KBM-7 (cell line): ENCODE measurements around the gene ZBTB34.
A peak's percentile ranks its signal among the peaks of the same experiment; 100 is the strongest.

ENCODE experiments used
- DNase-seq: peaks from one replicate; pipeline ENCODE4 v3.0.0-alpha.2; 2015
- in situ Hi-C: fragments of 300-500 bp; cut with MboI; formaldehyde crosslinking; loops from 2 replicates; pipeline ENCODE4 v1.14.3; 2020; ENCODE audit warnings: low sequenced_read_pairs, low pct_unique_long_range_greater_than_20kb, mixed read lengths

The ZBTB34 gene

GRCh38 chr9:126869368-126869767, 8.9 kb downstream of the ZBTB34 start:
- in situ Hi-C loops: no loop called here

GRCh38 chr9:126872516-126872915, 12.1 kb downstream of the ZBTB34 start:
- DNase-seq: no peak
- in situ Hi-C loops: no loop called here

More at GRCh38 chr9:126869368-126869767, 8.9 kb downstream of the ZBTB34 start:
- no peak for DNase-seq

- DNase-seq: no peak
- in situ Hi-C loops: no loop called here
Observed at GRCh38 chr9:126874546-126875314, 14.3 kb downstream of the ZBTB34 start.

GRCh38 chr9:126875756-126876510, 15.5 kb downstream of the ZBTB34 start:
- DNase-seq: no peak
- in situ Hi-C loops: no loop called here

- DNase-seq: no peak
- in situ Hi-C loops: no loop called here
Observed at GRCh38 chr9:126876531-126876930, 16.1 kb downstream of the ZBTB34 start.

GRCh38 chr9:126877418-126877817, 17.0 kb downstream of the ZBTB34 start:
- in situ Hi-C loops: no loop called here
- DNase-seq: no peak

- in situ Hi-C loops: no loop called here
- no peak for DNase-seq
Observed at GRCh38 chr9:126879288-126879687, 18.8 kb downstream of the ZBTB34 start.

GRCh38 chr9:126880226-126880946, 19.9 kb downstream of the ZBTB34 start:
- in situ Hi-C loops: no loop called here
- DNase-seq: no peak

- DNase-seq: no peak
- in situ Hi-C loops: no loop called here
Observed at GRCh38 chr9:126880947-126881332, 20.5 kb downstream of the ZBTB34 start.

GRCh38 chr9:126882746-126883145, 22.3 kb downstream of the ZBTB34 start:
- no peak for DNase-seq
- in situ Hi-C loops: no loop called here

GRCh38 chr9:126883636-126884035, 23.2 kb downstream of the ZBTB34 start:
- no peak for DNase-seq
- in situ Hi-C loops: no loop called here

GRCh38 chr9:126885131-126885641, 24.7 kb downstream of the ZBTB34 start:
- no peak for DNase-seq
- in situ Hi-C loops: no loop called here

- in situ Hi-C loops: no loop called here
- no peak for DNase-seq
Observed at GRCh38 chr9:126886034-126886822, 25.8 kb downstream of the ZBTB34 start.

GRCh38 chr9:126886897-126887296, 26.5 kb downstream of the ZBTB34 start:
- no peak for DNase-seq
- in situ Hi-C loops: no loop called here

- in situ Hi-C loops: no loop called here
- no peak for DNase-seq
Observed at GRCh38 chr9:126891676-126892075, 31.2 kb downstream of the ZBTB34 start.

GRCh38 chr9:126893079-126893478, 32.6 kb downstream of the ZBTB34 start:
- peak; percentile 32 for DNase-seq
- in situ Hi-C loops: no loop called here

- no peak for DNase-seq
- in situ Hi-C loops: no loop called here
Observed at GRCh38 chr9:126894052-126894603, 33.7 kb downstream of the ZBTB34 start.

- in situ Hi-C loops: no loop called here
- no peak for DNase-seq
Observed at GRCh38 chr9:126902210-126902609, 41.8 kb downstream of the ZBTB34 start.

GRCh38 chr9:126904586-126904985, 44.1 kb downstream of the ZBTB34 start:
- DNase-seq: no peak
- in situ Hi-C loops: no loop called here
